GM13976 (cell line): ENCODE measurements around the gene RAD51B.
"Not testable (repeated sequence)": the region's sequence is repeated elsewhere in the genome, so short reads cannot be mapped to it uniquely, and the experiment has no call there.

Experiments used
- DNase-seq: peaks from one replicate; pipeline ENCODE4 v3.0.0; 2012; ENCODE audit warnings: low spot score
- CTCF ChIP-seq: IDR thresholded peaks from 2 replicates; pipeline ENCODE4 v1.5.1; 2012; ENCODE audit warnings: borderline replicate concordance, mild to moderate bottlenecking; ENCODE audit not compliant: insufficient read depth; ENCODE audit errors: extremely low read depth, missing control alignments, control extremely low read depth
- in situ Hi-C: fragments of 300-500 bp; cut with MboI; formaldehyde crosslinking; loops from one replicate; pipeline ENCODE4 v1.12.0; 2022; ENCODE audit warnings: low sequenced_read_pairs, mixed read lengths, inconsistent platforms; ENCODE audit not compliant: unreplicated experiment

Gene RAD51B

GRCh38 chr14:68696266-68696665 is 876.7 kb downstream of the RAD51B start:
- no peak for DNase-seq
- in situ Hi-C loops = no loop called here
- TF ChIP-seq CTCF = no peak

DNA sequence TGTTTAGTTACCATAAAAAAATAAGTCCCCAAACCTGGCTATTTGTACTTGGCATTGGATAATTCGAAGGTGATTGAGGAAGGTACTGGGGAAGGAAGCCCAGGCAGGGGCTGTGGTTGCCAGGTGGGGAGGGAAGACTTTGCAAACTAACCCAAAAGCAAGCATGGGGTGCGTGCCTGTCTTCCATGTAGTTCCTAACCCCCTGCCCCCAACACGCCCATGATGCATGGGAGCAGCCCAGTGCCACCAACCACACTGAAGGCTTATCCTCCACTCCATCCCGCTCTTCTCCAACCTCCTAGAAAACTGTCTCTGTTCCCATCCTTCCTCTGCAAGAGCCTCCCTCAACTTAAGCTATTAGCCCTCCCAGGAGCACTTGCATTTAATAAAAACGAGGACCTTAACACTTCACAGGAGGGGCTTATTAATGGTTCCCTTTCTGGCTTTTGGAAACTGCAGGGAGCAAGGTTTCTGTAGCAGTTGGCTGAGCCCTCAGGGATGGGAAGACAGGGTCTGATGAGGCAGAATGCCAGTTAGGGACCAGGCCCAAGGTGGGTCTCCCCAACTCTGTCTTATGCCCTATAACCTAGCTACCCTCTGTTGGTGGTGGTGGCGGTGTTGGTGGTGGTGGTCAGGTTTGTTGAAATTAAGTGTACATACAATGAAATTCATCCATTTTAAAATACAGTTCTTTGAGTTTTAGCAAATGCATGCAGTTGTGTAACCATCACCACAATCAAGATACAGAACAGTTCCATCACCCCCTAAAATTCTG is 877.3 kb downstream of the RAD51B start:
- TF ChIP-seq CTCF = no peak

DNA sequence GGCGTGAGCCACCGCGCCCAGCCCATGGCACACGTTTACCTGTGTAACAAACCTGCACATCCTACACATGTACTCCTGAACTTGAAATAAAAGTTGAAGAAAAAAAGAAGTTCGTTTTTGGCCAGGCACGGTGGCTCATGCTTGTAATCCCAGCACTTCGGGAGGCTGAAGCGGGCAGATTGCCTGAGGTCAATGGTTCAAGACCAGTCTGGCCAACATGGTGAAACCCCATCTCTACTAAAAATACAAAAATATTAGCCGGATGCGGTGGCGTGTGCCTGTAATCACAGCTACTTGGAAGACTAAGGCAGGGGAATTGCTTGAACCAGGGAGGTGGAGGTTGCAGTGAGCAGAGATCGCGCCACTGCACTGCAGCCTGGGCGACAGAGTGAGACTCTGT is 879.2 kb downstream of the RAD51B start:
- DNase-seq, in situ Hi-C loops: not testable (repeated sequence)

More for the DNA sequence above, 877.3 kb downstream of the RAD51B start:
- DNase-seq = no peak
- in situ Hi-C loops = no loop called here

- DNase-seq = no peak
- in situ Hi-C loops = no loop called here
- TF ChIP-seq CTCF = no peak
These were observed 881.6 kb downstream of the RAD51B start for GRCh38 chr14:68701001-68701741.

- TF ChIP-seq CTCF = no peak
- in situ Hi-C loops = no loop called here
- DNase-seq = no peak
These were observed 882.6 kb downstream of the RAD51B start for GRCh38 chr14:68702135-68702534.

DNA sequence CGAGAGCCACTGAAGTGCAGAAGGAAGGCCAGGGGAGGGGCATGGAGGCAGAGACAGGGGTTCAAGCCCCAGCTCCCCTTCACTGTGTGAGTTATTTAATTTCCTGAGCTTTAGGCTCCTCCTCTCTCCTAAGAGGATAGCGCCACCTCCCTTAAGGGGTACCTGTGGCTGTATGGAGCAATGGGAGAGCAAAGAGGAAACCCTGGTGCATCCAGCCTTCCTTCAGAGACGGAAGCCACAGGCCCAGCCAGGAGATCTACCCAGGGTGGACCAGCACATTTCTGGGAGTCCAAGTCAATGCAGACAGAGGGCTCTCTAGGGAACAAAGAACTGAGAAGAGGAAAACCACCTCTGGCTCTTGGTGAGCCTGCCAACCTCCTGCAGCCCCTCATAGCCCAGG is 883.0 kb downstream of the RAD51B start:
- in situ Hi-C loops = no loop called here
- TF ChIP-seq CTCF = no peak
- no peak for DNase-seq

DNA sequence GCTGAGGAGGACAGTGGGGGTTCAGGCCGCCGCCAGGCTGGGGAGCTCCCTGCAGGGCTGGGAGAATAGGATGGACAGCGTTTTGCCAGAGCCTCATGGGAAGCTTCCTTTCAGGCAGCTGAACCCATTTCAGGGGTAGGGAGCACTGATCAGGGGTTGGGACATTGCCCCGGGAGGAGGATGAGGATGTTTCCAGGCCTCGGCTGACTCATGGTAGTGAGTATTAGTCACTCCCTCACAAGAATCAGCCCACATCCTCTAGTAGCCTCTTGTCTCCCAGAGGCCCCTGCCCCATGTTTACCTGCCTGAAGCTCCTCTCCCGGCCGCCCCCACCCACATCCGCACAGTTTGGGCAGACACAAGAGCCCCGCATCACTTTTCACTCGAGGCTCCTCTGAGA is 883.5 kb downstream of the RAD51B start:
- DNase-seq = no peak
- no peak for TF ChIP-seq CTCF
- in situ Hi-C loops = no loop called here
